ENCODE results near the gene QPRT.

- TF ChIP-seq CTCF (IDR thresholded peaks at IDR 0.05) (no peak), POLR2A (IDR thresholded peaks at IDR 0.05) (no peak)
Observed at GRCh38 chr16:29743827-29744531, 65.0 kb downstream of the QPRT start.
